BLaER1 treated with 17β-estradiol and CSF1 and Interleukin-3, amounts not matched to agents 10 nM and 100 nM (cell line): Measurements from ENCODE around the gene AHI1.

ENCODE experiments used
- H3K27ac ChIP-seq, 11 experiments: shearing (Covaris generic); formaldehyde crosslinking; 2 replicates each; pipeline ENCODE4 v1.8.1; 2022
- H3K27me3 ChIP-seq, 11 experiments: shearing (Covaris generic); formaldehyde crosslinking; 2 replicates each; pipeline ENCODE4 v1.8.1; 2022
- H3K36me3 ChIP-seq, 11 experiments: shearing (Covaris generic); formaldehyde crosslinking; 2 replicates each; pipeline ENCODE4 v1.8.1; 2022
- H3K4me1 ChIP-seq, 10 experiments: shearing (Covaris generic); formaldehyde crosslinking; 2 replicates each; pipeline ENCODE4 v1.8.1; 2022
- H3K4me2 ChIP-seq, 11 experiments: shearing (Covaris generic); formaldehyde crosslinking; 2 replicates each; pipeline ENCODE4 v1.8.1; 2022
- H3K4me3 ChIP-seq, 10 experiments: shearing (Covaris generic); formaldehyde crosslinking; 2 replicates each; pipeline ENCODE4 v1.8.1; 2022
- H3K9ac ChIP-seq, 11 experiments: shearing (Covaris generic); formaldehyde crosslinking; 2 replicates each; pipeline ENCODE4 v1.8.1; 2022
- H3K9me3 ChIP-seq, 11 experiments: shearing (Covaris generic); formaldehyde crosslinking; replicated peaks in 1 of 11; 2 replicates each; pipeline ENCODE4 v1.8.1; 2022
- H4K20me1 ChIP-seq, 11 experiments: shearing (Covaris generic); formaldehyde crosslinking; 2 replicates each; pipeline ENCODE4 v1.8.1; 2022
- Cebpa-rat ChIP-seq, 11 experiments: shearing (Covaris generic); IDR thresholded peaks; 2 replicates each; pipeline ENCODE4 v1.8.1; 2022

The AHI1 gene

DNA sequence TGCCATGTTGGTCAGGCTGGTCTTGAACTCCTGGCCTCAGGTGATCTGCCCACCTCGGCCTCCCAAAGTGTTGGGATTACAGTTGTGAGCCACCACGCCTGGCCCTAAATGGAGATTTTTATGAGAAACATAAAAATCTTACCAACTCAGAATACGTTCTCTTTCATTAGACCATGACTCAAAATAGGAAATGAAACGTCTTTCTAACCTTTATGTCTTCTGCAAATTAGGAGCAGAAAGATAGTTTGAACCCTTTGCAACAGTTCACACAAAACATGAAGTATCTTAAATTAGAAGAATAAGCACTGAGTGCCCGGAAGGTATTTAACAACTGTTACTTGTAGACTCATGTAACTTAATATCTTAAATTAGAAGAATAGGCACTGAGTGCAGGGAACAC lies 48.3 kb downstream of the AHI1 start:
- no peaks in the 10 kb centered on the region for H3K27me3 ChIP-seq
- TF ChIP-seq Cebpa-rat (IDR thresholded peaks at IDR 0.05), result no peak
- no peaks in the 10 kb centered on the region for H4K20me1 ChIP-seq
- H3K27ac ChIP-seq, result no peak overlapping the region
- no peaks in the 10 kb centered on the region for H3K9me3 ChIP-seq
- H3K4me3 ChIP-seq, result no peak overlapping the region
- no peak overlapping the region for H3K9ac ChIP-seq
- peaks cover 0 to 10% (median 0%) of the 10 kb centered on the region in 10 experiments; a peak in 4 of 20 replicates for H3K4me1 ChIP-seq
- peaks cover 4 to 39% (median 15%) of the 10 kb centered on the region in 11 experiments; a peak in 17 of 22 replicates for H3K36me3 ChIP-seq
- no peak overlapping the region; a peak in 1 of 22 replicates for H3K4me2 ChIP-seq

DNA sequence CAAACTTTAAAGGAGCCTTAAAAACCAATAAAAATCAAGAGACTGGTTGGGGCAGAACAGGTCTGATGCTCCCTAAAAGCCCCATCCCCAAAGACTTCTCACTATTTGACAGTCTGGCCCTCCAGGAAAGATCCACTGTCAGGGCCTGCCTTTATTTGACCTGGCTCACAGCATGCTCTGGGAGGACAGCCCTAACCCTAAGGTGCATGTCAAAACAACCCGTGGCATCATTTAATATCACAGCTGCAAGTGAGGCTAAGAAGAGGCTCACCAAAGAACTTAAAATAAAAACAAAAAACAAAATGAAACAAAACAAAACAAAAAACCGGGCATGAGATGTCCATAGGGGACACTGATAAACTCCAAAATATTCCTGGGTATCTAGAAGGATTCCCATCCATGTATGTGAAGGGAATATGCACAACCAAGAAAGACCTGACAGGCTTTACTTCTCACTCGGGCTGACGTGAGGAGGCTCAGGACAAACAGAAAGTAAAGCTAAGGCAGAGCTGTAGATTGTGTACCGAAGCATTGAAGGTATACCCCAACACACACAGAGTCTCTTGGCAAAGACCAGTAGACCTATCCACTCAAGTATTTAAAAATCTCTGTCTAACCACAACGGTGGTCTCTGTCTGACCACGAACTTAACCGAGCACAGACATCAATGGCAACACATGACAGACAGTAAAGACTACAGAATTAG lies 57.3 kb downstream of the AHI1 start:
- H3K9ac ChIP-seq, result peak overlapping the region in 10 of 11 experiments; percentile 1 to 68 (median 42); a peak in 18 of 22 replicates
- H3K4me2 ChIP-seq, result peak overlapping the region; percentile 50 to 95 (median 75)
- H3K27ac ChIP-seq, result peak overlapping the region in 4 of 11 experiments; percentile 6 to 43 (median 38); a peak in 4 of 22 replicates
- H3K36me3 ChIP-seq, result peaks cover 8 to 47% (median 20%) of the 10 kb centered on the region in 11 experiments; a peak in 19 of 22 replicates
- no peaks in the 10 kb centered on the region for H4K20me1 ChIP-seq
- H3K4me3 ChIP-seq, result peak overlapping the region in 5 of 10 experiments; percentile 31 to 42 (median 40); a peak in 7 of 20 replicates
- H3K9me3 ChIP-seq, result peaks cover 0 to 12% (median 2%) of the 10 kb centered on the region in 11 experiments; a peak in 7 of 22 replicates
- H3K27me3 ChIP-seq, result no peaks in the 10 kb centered on the region
- no peak for TF ChIP-seq Cebpa-rat (IDR thresholded peaks at IDR 0.05)
- peaks cover 8 to 42% (median 32%) of the 10 kb centered on the region in 10 experiments for H3K4me1 ChIP-seq

DNA sequence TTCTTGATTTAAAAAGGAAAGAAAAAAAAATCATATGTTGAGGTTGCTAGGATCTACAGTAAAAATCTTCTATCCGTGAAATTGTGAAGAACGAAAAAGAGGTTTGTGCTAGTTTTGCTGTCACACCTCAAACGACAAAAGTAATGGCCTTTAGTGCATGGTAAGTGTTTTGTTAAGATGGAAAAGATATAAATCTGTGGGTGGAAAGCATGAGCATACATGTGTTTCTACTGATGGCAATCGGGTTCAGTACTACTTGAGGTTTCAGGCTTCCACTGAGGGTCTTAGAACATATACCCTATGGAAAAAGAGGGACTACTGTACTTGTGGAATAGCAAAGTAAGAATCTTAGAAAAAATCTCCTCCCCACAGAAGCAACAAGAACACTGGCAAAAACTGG lies 58.0 kb downstream of the AHI1 start:
- H3K27ac ChIP-seq, result no peak overlapping the region
- peaks cover 14 to 49% (median 36%) of the 10 kb centered on the region in 10 experiments for H3K4me1 ChIP-seq
- peaks cover 0 to 13% (median 9%) of the 10 kb centered on the region in 11 experiments; a peak in 11 of 22 replicates for H3K9me3 ChIP-seq
- no peaks in the 10 kb centered on the region for H4K20me1 ChIP-seq
- peak overlapping the region in 1 of 11 experiments; percentile 29; a peak in 2 of 22 replicates for H3K9ac ChIP-seq
- no peak for TF ChIP-seq Cebpa-rat (IDR thresholded peaks at IDR 0.05)
- peaks cover 8 to 52% (median 27%) of the 10 kb centered on the region in 11 experiments; a peak in 20 of 22 replicates for H3K36me3 ChIP-seq
- H3K27me3 ChIP-seq, result no peaks in the 10 kb centered on the region
- H3K4me2 ChIP-seq, result peak overlapping the region in 10 of 11 experiments; percentile 13 to 95 (median 71); a peak in 15 of 22 replicates
- H3K4me3 ChIP-seq, result no peak overlapping the region

DNA sequence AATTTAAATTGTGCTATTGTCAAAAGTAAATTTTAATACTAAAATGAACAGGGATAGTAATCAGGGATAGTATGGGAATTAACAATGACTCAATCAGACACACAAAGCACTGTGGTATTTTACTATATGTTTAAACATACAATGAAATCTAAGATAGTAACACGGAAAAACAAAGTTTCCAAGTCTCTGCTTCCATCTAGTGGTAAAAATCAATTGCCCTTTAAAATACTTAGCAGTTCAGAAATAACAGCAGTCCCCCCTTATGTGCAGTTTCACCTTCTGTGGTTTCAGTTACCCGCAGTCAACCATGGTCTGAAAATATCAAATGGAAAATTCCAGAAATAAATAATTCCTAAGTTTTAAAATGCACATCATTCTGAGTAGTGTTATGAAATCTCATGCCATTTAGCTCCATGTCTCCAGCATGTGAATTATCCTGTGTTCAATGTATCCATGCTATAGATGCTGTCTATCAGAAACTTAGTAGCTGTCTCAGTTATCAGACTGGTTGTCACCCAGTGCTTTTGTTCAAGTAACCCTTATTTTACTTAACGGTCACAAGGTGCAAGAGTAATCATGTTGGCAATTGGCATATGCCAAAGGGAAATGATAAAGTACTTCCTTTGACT lies 58.5 kb downstream of the AHI1 start:
- TF ChIP-seq Cebpa-rat (IDR thresholded peaks at IDR 0.05), result no peak

DNA sequence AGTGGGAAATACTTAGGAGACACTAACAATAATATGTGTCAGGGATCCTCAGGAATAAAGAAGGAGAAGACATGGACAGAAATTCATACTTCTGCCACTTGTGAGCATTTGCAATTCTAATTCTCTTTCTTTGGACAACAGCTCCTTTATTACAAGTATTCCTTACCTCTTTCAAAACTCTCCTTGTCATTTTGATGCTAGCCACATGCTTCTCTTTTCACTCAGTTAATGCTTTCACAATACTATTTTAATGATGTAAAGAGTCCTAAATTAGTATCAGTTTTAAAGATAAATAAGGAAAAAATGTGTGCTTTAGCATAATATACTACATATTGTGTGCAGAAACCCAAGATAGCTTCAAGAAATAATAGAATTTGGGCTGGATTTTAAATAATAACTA lies 62.5 kb downstream of the AHI1 start:
- no peak overlapping the region for H3K4me3 ChIP-seq
- peaks cover 10 to 54% (median 33%) of the 10 kb centered on the region in 10 experiments for H3K4me1 ChIP-seq
- H3K9me3 ChIP-seq, result peaks cover 0 to 26% (median 13%) of the 10 kb centered on the region in 11 experiments; a peak in 16 of 22 replicates
- H3K27me3 ChIP-seq, result no peaks in the 10 kb centered on the region
- no peak for TF ChIP-seq Cebpa-rat (IDR thresholded peaks at IDR 0.05)
- peak overlapping the region in 7 of 11 experiments; percentile 15 to 76 (median 44); a peak in 13 of 22 replicates for H3K4me2 ChIP-seq
- H3K27ac ChIP-seq, result peak overlapping the region in 10 of 11 experiments; percentile 30 to 87 (median 76); a peak in 19 of 22 replicates
- peak overlapping the region in 4 of 11 experiments; percentile 11 to 42 (median 21); a peak in 3 of 22 replicates for H3K9ac ChIP-seq
- peaks cover 5 to 53% (median 26%) of the 10 kb centered on the region in 11 experiments; a peak in 20 of 22 replicates for H3K36me3 ChIP-seq
- no peaks in the 10 kb centered on the region for H4K20me1 ChIP-seq

More for the DNA sequence above, 58.5 kb downstream of the AHI1 start:
- no peaks in the 10 kb centered on the region for H4K20me1 ChIP-seq
- peaks cover 8 to 47% (median 21%) of the 10 kb centered on the region in 11 experiments; a peak in 20 of 22 replicates for H3K36me3 ChIP-seq
- no peak overlapping the region for H3K27ac ChIP-seq
- H3K4me1 ChIP-seq, result peaks cover 19 to 53% (median 39%) of the 10 kb centered on the region in 10 experiments
- peaks cover 0 to 14% (median 9%) of the 10 kb centered on the region in 11 experiments; a peak in 11 of 22 replicates for H3K9me3 ChIP-seq
- no peak overlapping the region for H3K9ac ChIP-seq
- H3K27me3 ChIP-seq, result no peaks in the 10 kb centered on the region
- H3K4me3 ChIP-seq, result no peak overlapping the region
- peak overlapping the region in 10 of 11 experiments; percentile 6 to 88 (median 66); a peak in 9 of 22 replicates for H3K4me2 ChIP-seq

DNA sequence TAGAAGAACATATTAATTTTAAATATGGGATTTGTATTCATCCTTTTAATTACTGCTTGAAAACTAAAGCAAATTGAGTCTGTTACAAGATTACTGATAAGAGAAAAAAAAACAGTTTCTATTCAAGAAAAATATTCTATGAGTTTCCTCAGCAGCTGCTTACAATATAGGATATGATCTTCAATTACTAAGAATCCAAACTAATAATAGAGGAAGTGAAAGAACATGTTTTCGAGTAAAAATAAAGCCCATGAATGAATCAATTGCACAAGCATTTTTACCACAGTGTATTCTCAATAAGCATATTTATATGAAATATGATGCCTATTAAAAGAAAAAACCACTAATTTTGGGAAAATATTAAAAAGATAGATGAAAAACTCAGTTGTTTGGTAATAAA lies 63.4 kb downstream of the AHI1 start:
- H3K27ac ChIP-seq, result peak overlapping the region in 10 of 11 experiments; percentile 30 to 87 (median 76); a peak in 17 of 22 replicates
- H4K20me1 ChIP-seq, result no peaks in the 10 kb centered on the region
- H3K9me3 ChIP-seq, result peaks cover 0 to 26% (median 13%) of the 10 kb centered on the region in 11 experiments; a peak in 16 of 22 replicates
- peaks cover 5 to 53% (median 26%) of the 10 kb centered on the region in 11 experiments; a peak in 20 of 22 replicates for H3K36me3 ChIP-seq
- no peak overlapping the region for H3K4me3 ChIP-seq
- peak overlapping the region in 4 of 11 experiments; percentile 20 to 42 (median 25); a peak in 3 of 22 replicates for H3K9ac ChIP-seq
- TF ChIP-seq Cebpa-rat (IDR thresholded peaks at IDR 0.05), result no peak
- peaks cover 1 to 46% (median 25%) of the 10 kb centered on the region in 10 experiments for H3K4me1 ChIP-seq
- H3K27me3 ChIP-seq, result no peaks in the 10 kb centered on the region
- H3K4me2 ChIP-seq, result peak overlapping the region in 6 of 11 experiments; percentile 35 to 55 (median 44); a peak in 8 of 22 replicates

DNA sequence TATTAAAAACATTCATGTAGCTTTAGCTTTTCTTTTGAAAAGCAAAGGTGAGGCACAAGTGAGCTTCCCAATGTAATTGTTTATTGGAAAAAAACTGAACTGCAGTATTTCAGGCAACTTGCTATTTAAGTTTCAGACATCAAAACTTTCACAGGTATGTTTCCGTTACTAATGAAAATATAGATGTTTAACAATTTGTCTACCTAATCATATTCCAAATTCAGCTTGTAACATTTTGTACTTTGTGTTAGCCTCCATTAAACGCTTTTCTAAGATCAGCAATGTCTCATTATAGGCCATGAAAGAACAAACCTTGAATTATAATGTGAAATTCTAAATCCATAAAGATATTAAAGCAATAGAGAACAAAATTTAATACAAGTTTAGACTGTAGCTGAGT lies 69.5 kb downstream of the AHI1 start:
- Histone ChIP-seq H3K9me3 (peaks cover 0 to 13% (median 2%) of the 10 kb centered on the region in 11 experiments; a peak in 10 of 22 replicates), H3K27me3 (no peaks in the 10 kb centered on the region), H3K4me3 (no peak overlapping the region), H3K27ac (no peak overlapping the region), H3K36me3 (peaks cover 0 to 16% (median 5%) of the 10 kb centered on the region in 11 experiments; a peak in 12 of 22 replicates), H4K20me1 (no peaks in the 10 kb centered on the region), H3K4me2 (no peak overlapping the region), H3K4me1 (peaks cover 19 to 35% (median 26%) of the 10 kb centered on the region in 10 experiments), H3K9ac (no peak overlapping the region)
- no peak for TF ChIP-seq Cebpa-rat (IDR thresholded peaks at IDR 0.05)

DNA sequence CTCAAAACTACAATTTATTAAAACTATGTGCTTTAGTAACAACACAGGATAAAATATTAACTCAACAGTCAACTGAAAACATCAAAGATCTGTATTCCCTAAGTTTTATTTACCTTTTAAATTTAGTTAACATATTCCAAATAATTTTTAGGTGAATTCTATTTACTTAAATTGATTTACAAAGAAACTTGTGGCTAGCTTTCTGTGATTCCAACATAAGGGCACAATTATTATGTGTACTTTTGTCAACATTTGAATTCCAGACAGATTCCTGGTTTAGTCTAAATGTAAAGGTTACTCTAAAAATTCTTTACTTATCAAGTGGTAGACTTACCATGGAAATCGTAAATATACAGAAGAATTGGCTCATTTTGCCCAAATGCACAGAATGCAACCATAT lies 70.7 kb downstream of the AHI1 start:
- H3K4me1 ChIP-seq, result peaks cover 19 to 38% (median 28%) of the 10 kb centered on the region in 10 experiments
- H3K27me3 ChIP-seq, result no peaks in the 10 kb centered on the region
- peaks cover 0 to 11% (median 0%) of the 10 kb centered on the region in 11 experiments; a peak in 5 of 22 replicates for H3K36me3 ChIP-seq
- no peak overlapping the region for H3K4me3 ChIP-seq
- H3K4me2 ChIP-seq, result no peak overlapping the region
- H3K27ac ChIP-seq, result 0 out of 22 replicates have a peak overlapping the region, but pooled peaks of 1 of the 11 experiments have one; percentile 79
- no peaks in the 10 kb centered on the region for H4K20me1 ChIP-seq
- H3K9ac ChIP-seq, result no peak overlapping the region
- peaks cover 0 to under 1% (median 0%) of the 10 kb centered on the region in 11 experiments; a peak in 1 of 22 replicates for H3K9me3 ChIP-seq
- no peak for TF ChIP-seq Cebpa-rat (IDR thresholded peaks at IDR 0.05)
